Vagina (tissue), 2 donors: ENCODE measurements around the gene SYNCRIP. TPM values are rescaled to one million over a fixed set of nuclear protein-coding genes. Genes with fewer than 3 reads are reported as not detected.
"Not testable (repeated sequence)": the region's sequence is repeated elsewhere in the genome, so short reads cannot be mapped to it uniquely, and the experiment has no call there.

ENCODE experiments used
- DNase-seq, 2 donors: peaks; one replicate each; pipeline ENCODE4 v3.0.0-alpha.2; 2017; ENCODE audit errors: extremely low spot score in 2 of 2
- H3K27ac ChIP-seq: fragments of 200-600 bp; sonication (generic); one replicate; pipeline ENCODE4 v1.5.1; 2019
- H3K27me3 ChIP-seq: fragments of 200-600 bp; sonication (generic); one replicate; pipeline ENCODE4 v1.5.1; 2019
- H3K36me3 ChIP-seq, 2 donors: fragments of 200-600 bp; sonication (generic); one replicate each; pipeline ENCODE4 v1.5.1; 2017 to 2019
- H3K4me1 ChIP-seq: fragments of 200-600 bp; sonication (generic); one replicate; pipeline ENCODE4 v1.5.1; 2019
- H3K4me3 ChIP-seq, 2 donors: fragments of 200-600 bp; sonication (generic); 1 replicate in 1 of 2; 2 replicates in 1 of 2; pipeline ENCODE4 v1.5.1; 2016 to 2019
- H3K9me3 ChIP-seq: fragments of 200-600 bp; sonication (generic); one replicate; pipeline ENCODE4 v1.5.1; 2019
- POLR2A ChIP-seq, 2 donors: fragments of 450-650 bp; IDR thresholded peaks; one replicate each; pipeline ENCODE4 v1.6.1; 2017; ENCODE audit warnings: antibody characterized with exemption in 2 of 2, mild to moderate bottlenecking in 2 of 2, moderate library complexity in 2 of 2
- POLR2AphosphoS5 ChIP-seq, 2 donors: sonication (generic); formaldehyde crosslinking; IDR thresholded peaks; one replicate each; pipeline ENCODE4 v1.9.0; 2017; ENCODE audit warnings: antibody characterized with exemption in 2 of 2, mild to moderate bottlenecking in 2 of 2, low read depth in 1 of 2; ENCODE audit not compliant: insufficient read depth in 1 of 2
- intact Hi-C: fragments of 100-400 bp; cut with DNase I; formaldehyde crosslinking; loops from one replicate; pipeline ENCODE4 v1.15.1; 2023
- total RNA-seq: library from RNA; depleted of rRNA; stranded (reverse); fragments of >200 nt; gene quantifications from one replicate; pipeline ENCODE4 v1.2.3, GENCODE V29; 2016
- TF ChIP-seq, protein P1 (sequence below), 3 experiments: fragments of 450-650 bp in 2 of 3; fragments of 200-600 bp in 1 of 3; sonication (generic) in 1 of 3; IDR thresholded peaks; one replicate each; pipeline ENCODE4 v1.5.1; 2017 to 2019; ENCODE audit warnings: antibody characterized with exemption in 3 of 3, mild to moderate bottlenecking in 2 of 3, moderate library complexity in 2 of 3

Gene SYNCRIP
- total RNA-seq, 1 donor from 2014 or later: 60.9 TPM

DNA sequence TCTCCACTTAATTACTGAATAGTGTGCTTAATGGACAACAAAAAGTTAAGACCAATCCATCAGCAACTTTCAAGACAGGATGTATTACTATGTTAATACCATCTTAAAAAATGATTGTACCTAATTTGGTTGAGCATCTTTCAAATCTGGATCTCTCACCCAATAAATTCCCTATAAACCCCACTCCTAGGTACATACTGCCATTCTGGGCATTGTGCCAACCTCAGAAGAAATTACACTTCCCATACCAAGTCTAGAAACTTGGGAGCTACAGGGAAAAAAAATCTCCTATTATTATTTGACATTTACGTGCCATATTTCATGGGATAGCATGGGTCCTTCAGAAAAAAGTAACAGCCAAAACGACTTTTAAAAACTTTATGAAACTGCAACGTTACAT, 5.1 kb downstream of the SYNCRIP start:
- TF ChIP-seq POLR2A (IDR thresholded peaks at IDR 0.05) (no peak), POLR2AphosphoS5 (IDR thresholded peaks at IDR 0.05; ENCODE audit: insufficient read depth in 1 of 2, low read depth in 1 of 2) (no peak)
- TF ChIP-seq, protein P1, sequence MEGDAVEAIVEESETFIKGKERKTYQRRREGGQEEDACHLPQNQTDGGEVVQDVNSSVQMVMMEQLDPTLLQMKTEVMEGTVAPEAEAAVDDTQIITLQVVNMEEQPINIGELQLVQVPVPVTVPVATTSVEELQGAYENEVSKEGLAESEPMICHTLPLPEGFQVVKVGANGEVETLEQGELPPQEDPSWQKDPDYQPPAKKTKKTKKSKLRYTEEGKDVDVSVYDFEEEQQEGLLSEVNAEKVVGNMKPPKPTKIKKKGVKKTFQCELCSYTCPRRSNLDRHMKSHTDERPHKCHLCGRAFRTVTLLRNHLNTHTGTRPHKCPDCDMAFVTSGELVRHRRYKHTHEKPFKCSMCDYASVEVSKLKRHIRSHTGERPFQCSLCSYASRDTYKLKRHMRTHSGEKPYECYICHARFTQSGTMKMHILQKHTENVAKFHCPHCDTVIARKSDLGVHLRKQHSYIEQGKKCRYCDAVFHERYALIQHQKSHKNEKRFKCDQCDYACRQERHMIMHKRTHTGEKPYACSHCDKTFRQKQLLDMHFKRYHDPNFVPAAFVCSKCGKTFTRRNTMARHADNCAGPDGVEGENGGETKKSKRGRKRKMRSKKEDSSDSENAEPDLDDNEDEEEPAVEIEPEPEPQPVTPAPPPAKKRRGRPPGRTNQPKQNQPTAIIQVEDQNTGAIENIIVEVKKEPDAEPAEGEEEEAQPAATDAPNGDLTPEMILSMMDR (IDR thresholded peaks at IDR 0.05): no peak
- intact Hi-C loops: no loop called here

DNA sequence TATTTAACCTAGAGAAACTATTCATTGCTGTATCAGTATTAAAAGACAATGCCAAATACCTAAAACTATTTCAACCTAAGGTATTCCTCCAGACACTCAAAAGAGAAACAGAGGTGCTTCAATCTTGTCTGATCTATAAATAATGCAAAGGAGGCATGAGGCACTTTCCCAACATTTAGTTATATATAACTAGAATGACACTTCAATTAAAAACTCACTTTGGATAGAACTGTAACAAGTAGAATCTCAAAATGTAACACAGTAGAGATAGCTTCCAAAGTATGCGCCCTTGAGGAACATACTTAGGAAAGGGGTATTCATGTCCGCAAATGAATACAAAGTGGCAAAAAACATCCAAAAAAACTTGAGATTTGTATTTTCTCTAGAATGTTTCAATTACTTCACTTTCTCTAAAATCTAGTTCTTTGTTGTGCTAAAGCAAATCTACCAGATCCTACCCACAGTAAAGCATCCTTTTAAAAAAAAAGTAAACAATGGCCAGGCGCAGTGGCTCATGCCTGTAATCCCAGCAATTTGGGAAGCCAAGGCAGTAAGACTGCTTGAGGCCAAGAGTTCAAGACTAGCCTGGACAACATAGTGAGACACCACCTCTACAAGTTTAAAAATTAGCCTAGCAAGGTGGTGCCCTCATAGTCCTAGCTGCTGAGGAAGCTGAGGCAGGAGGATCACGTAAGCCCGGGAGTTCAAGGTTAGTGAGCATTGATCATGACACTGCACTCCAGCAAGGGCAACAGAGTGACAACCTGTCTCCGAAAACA, 10.3 kb downstream of the SYNCRIP start:
- H3K27me3 ChIP-seq: no peaks in the 10 kb centered on the region
- no peak overlapping the region for H3K4me3 ChIP-seq
- no peak overlapping the region for H3K27ac ChIP-seq
- intact Hi-C loops: no loop called here
- H3K36me3 ChIP-seq: peaks cover 3 to 79% of the 10 kb centered on the region in 2 donors
- TF ChIP-seq, protein P1 (IDR thresholded peaks at IDR 0.05): no peak
- TF ChIP-seq POLR2A (IDR thresholded peaks at IDR 0.05) (no peak), POLR2AphosphoS5 (IDR thresholded peaks at IDR 0.05; ENCODE audit: insufficient read depth in 1 of 2, low read depth in 1 of 2) (no peak)
- DNase-seq: no peak
- H3K4me1 ChIP-seq: peaks cover 60% of the 10 kb centered on the region
- H3K9me3 ChIP-seq: no peaks in the 10 kb centered on the region

More for the DNA sequence above, 5.1 kb downstream of the SYNCRIP start:
- Histone ChIP-seq H3K27ac (no peak overlapping the region), H3K27me3 (no peaks in the 10 kb centered on the region), H3K9me3 (no peaks in the 10 kb centered on the region), H3K4me1 (peaks cover 68% of the 10 kb centered on the region), H3K4me3 (no peak overlapping the region), H3K36me3 (peaks cover 0 to 68% of the 10 kb centered on the region in 2 donors)
- DNase-seq: no peak

DNA sequence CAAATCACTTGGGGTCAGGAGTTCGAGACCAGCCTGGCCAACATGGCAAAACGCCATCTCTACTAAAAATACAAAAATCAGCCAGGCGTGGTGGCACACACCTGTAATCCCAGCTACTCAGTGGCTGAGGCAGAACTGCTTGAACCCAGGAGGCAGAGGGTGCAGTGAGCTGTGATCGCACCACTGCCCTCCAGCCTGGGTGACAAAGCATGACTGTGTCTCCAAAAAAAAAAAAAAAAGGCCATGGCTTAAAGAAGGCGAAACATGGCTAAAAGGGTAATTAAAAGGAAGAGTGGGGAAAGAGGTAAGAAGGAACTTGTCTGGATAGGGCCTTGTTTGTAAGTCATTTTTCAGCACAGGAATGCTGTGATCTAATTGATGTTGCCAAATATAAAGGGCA, 11.6 kb downstream of the SYNCRIP start:
- intact Hi-C loops, H3K27me3 ChIP-seq, H3K4me3 ChIP-seq, H3K9me3 ChIP-seq, H3K27ac ChIP-seq, DNase-seq: not testable (repeated sequence)
- peaks cover 57% of the 10 kb centered on the region for H3K4me1 ChIP-seq
- peaks cover 3 to 79% of the 10 kb centered on the region in 2 donors for H3K36me3 ChIP-seq

DNA sequence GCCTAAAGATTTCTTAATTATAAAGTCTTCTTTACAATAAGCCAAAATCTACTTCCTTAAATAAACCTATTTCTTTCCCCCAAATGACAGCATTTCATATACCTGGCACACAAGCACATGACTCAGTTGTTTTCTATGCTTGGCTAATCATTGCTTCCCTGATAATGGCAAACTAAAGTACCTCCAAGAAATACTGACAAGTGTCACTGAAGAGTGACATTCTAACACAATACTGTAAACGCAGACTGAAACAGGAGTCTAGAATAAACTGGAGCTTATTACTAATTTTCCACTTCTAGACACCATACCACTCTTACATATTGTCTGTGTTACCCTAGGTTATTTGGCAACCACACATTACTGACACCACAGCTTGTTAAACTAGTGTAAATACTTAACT, 14.3 kb downstream of the SYNCRIP start:
- H3K4me1 ChIP-seq: peaks cover 51% of the 10 kb centered on the region
- no peaks in the 10 kb centered on the region for H3K9me3 ChIP-seq
- no peak for DNase-seq
- no peaks in the 10 kb centered on the region for H3K27me3 ChIP-seq
- TF ChIP-seq POLR2AphosphoS5 (IDR thresholded peaks at IDR 0.05; ENCODE audit: insufficient read depth in 1 of 2, low read depth in 1 of 2): no peak
- TF ChIP-seq POLR2A (IDR thresholded peaks at IDR 0.05): no peak
- TF ChIP-seq, protein P1 (IDR thresholded peaks at IDR 0.05): no peak
- H3K4me3 ChIP-seq: no peak overlapping the region
- peaks cover 3 to 67% of the 10 kb centered on the region in 2 donors for H3K36me3 ChIP-seq
- intact Hi-C loops: no loop called here
- no peak overlapping the region for H3K27ac ChIP-seq

DNA sequence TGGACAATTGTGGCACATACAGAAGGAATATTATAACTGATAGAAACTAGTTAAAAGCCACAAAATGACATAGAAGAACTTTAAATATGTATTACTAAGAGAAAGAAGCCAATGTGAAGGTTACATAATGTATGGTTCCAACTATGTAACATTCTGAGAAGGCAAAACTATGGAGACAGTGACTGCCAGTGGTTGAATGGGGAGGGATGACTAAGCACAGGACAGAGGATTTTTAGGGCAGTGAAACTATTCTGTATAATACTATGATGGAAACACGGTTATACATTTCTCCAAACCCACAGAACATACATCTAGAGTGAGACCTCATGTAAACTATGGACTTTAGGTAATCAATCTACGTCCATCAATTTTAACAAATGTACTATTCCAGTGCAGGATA, 22.4 kb downstream of the SYNCRIP start:
- H3K4me3 ChIP-seq: no peak overlapping the region
- H3K27ac ChIP-seq: no peak overlapping the region
- TF ChIP-seq POLR2A (IDR thresholded peaks at IDR 0.05) (no peak), POLR2AphosphoS5 (IDR thresholded peaks at IDR 0.05; ENCODE audit: insufficient read depth in 1 of 2, low read depth in 1 of 2) (no peak)
- TF ChIP-seq, protein P1 (IDR thresholded peaks at IDR 0.05): no peak
- no peak for DNase-seq
- H3K9me3 ChIP-seq: no peaks in the 10 kb centered on the region
- H3K36me3 ChIP-seq: peaks cover 0 to 81% of the 10 kb centered on the region in 2 donors
- no peaks in the 10 kb centered on the region for H3K27me3 ChIP-seq
- no peaks in the 10 kb centered on the region for H3K4me1 ChIP-seq
- intact Hi-C loops: no loop called here
